Measurements from ENCODE around the gene TBC1D10B.
"Not testable (repeated sequence)": the region's sequence is repeated elsewhere in the genome, so short reads cannot be mapped to it uniquely, and the experiment has no call there.

The TBC1D10B gene

DNA sequence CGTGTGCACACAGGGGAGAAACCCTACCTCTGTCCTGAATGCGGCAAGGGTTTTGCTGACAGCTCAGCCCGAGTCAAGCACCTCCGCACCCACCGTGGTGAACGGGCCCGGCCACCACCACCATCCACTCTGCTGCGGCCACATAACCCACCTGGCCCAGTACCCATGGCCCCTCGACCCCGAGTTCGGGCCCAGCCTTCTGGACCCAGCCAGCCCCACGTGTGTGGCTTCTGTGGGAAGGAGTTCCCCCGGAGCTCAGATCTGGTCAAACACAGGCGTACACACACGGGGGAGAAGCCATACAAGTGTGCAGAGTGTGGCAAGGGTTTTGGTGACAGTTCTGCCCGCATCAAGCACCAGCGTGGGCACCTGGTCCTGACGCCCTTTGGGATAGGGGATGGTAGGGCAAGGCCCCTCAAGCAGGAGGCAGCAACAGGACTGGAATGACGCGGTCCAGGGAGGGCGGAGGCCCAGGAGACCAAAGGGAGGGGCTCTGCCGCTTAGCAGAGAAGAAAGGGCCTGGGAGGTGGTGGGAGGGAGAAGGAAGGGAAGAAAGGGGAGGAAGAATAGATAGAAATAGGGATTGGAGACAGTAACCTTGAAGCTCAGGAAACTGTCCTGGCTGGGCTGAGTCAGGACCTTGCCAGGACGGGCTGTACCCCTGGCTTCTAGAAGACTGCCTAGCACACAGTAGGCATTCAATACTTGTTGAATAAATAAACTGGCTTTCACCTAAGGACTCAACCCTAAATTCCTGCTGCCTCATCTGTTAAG is 28.6 kb upstream of the TBC1D10B start:
- H3K27ac ChIP-seq = no peak overlapping the region

GRCh38 chr16:30397776-30398660 is 27.7 kb upstream of the TBC1D10B start:
- DNase-seq (ENCODE audit: low read depth, low spot score) = no peak

More for the DNA sequence above, 28.6 kb upstream of the TBC1D10B start:
- DNase-seq (ENCODE audit: low read depth, low spot score) = no peak

DNA sequence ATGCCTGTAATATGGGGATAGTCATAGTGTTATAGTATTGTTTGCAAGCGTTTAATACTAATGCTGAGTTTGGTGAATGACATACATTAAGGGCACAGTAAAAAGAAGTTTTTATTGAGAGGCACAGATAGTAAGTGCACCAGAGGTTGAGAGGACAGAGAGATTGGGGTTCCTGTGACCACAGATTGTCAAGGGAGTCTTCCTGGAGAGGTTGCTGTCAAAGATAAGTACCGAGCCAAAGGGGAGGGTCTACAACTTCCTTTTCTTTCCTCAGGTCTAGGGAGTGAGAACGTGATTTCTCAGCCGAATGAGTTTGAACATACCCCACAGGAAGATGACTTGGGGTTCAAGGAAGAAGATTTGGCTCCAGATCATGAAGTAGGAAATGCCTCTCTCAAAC is 26.8 kb upstream of the TBC1D10B start:
- no peak for DNase-seq (ENCODE audit: low read depth, low spot score)
- no peak overlapping the region for H3K27ac ChIP-seq

More at GRCh38 chr16:30397776-30398660, 27.7 kb upstream of the TBC1D10B start:
- no peak overlapping the region for H3K27ac ChIP-seq

GRCh38 chr16:30396627-30397026 is 26.3 kb upstream of the TBC1D10B start:
- peak overlapping the region; percentile 66 for H3K27ac ChIP-seq
- DNase-seq (ENCODE audit: low read depth, low spot score) = not testable (repeated sequence)

- no peak for DNase-seq (ENCODE audit: low read depth, low spot score)
- peak overlapping the region; percentile 66 for H3K27ac ChIP-seq
These were observed 25.8 kb upstream of the TBC1D10B start for GRCh38 chr16:30395992-30396585.

DNA sequence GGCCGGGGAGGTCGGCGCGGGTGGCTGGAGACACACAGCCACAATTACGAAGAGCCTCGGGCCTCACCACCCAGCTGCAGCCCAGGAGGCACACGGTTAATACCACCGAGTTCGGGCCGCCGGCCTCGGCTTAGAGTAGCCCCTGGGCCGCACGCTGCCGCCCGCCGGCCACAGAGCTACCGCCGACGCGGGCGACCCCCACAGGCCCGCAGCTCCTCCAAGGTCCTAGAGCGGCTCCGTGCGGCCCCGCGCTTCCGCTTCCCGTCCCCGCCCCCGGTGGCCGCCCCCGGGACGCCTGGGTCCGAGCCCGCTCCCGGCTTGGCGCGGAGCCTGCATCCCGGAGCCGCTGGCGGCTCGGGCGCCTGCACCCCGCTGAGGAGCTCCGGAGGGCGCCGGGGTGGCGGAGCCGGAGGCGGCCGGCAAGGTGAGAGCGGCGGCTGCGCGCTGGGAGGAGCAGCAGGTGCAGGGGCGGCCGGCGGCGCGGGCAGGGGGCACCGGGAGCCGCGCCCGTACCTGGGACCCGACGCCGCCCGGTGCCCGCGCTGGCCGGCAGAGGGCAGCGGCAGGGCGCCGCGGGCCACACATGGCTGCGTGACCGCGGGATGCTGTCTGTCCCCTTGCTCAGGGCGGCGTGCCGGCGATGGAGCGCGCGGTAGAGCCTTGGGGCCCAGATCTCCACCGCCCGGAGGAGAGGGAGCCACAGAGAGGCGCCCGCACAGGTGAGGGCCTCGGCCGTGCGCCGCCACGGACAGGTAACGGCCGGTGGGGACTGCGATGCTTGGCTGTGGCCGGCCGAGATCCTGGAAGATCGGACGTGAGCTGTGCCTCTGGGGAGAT is 25.1 kb upstream of the TBC1D10B start, which contains the start of gene ZNF48:
ZNF48 (plus strand) TSS at position 266 of the 837 bp plus-strand sequence; CDS start at position 641, 375 bp downstream.
- DNase-seq (ENCODE audit: low read depth, low spot score) = no peak

DNA sequence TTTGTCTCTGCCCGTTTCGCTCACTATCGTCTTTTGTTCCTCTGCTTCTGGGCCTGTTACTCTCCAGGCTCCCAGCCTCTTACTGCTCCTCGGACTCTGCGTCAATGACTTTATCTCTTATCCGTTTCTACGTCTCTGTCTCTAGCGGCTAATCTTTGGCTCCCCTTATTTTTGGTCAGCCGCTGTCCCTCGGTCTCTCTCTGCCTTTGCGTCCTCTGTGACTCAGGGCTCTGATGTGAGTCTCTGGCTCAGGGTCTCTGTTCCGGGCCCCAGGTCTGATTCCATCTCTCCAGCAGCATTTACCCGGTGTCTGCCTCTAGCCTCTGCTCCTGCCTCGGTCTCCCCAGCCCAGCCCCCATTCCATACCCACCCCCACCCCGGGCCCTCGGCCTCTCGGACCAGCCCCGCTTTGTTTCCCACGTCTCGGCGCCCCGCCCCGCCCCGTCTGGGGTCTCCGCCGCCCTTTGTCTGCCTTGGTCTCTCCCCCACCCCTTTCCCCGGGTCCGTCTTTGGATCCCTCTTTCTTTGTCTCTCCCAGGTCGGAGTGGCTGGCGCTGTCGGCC is 24.4 kb upstream of the TBC1D10B start:
- peak overlapping the region; percentile 66 for H3K27ac ChIP-seq
- no peak for DNase-seq (ENCODE audit: low read depth, low spot score)

More for the DNA sequence above, 25.1 kb upstream of the TBC1D10B start, which contains the start of gene ZNF48:
- peak within 1 kb of the TSS; percentile 66 for H3K27ac ChIP-seq

GRCh38 chr16:30383521-30383920 is 13.2 kb upstream of the TBC1D10B start:
- no peak for DNase-seq (ENCODE audit: low read depth, low spot score)
- H3K27ac ChIP-seq = no peak overlapping the region

- no peak for DNase-seq (ENCODE audit: low read depth, low spot score)
- H3K27ac ChIP-seq = no peak within 1 kb of the TSS
These were observed 12.0 kb upstream of the TBC1D10B start, which contains the start of gene SEPTIN1 for GRCh38 chr16:30382111-30382881. TSS of gene SEPTIN1 (minus strand) at chr16:30382561. CDS start at chr16:30382542, 19 bp downstream.

DNA sequence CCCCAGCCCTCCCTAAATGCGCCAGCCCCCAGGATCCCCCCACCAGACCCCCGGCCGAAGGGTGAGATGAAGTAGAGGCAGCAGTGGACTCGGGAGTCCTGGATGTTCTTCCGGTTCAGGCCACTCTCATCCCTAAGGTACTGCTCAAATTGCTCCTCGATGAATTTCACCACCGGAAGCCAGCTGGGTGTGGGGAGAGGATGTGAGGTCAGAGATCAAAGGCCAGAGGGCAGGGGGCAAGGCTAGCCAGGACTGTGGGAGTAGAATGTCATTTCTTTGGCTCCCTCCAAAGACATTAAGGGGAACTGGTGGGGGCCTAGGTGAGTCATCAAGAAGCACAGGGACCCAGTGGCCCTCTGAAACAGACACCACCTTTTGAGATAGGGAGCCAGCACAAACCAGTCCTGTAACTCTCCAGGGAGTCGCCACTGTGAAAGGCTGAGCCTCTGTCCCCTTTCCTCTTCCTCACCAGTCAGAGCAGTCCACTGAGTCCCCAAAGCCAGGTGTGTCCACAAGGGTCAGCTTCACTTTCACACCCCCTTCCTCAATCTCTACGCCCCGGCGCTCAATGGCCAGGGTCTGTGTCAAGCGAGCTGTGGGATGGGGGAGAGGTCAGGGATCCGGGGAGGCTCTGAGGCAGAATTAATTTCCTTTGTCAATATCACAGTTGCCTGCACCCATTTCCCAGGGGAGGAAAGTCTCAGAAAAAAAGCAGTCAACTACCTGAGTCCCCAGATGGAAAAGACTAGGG is 11.2 kb upstream of the TBC1D10B start:
- H3K27ac ChIP-seq = no peak overlapping the region
- DNase-seq (ENCODE audit: low read depth, low spot score) = no peak

DNA sequence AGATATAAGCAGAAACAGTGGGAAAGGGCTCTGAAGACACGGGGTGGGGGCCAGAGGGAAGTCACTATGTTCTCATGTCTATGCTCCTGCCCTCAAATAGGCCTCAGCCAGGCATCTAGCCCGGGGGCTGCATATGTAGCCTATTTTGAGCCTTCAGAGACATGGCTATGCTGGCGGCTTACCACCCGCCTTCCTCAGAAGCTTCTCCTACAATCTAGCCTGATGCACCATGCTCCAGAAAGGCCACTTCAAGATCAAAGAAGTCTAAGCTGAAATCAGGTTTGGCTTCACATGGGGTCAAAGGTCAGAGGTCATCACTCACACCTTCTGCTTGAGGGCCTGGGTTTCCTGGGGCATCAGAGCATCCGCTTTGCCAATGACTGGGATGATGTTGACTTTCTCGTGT is 10.5 kb upstream of the TBC1D10B start:
- H3K27ac ChIP-seq = no peak overlapping the region
- no peak for DNase-seq (ENCODE audit: low read depth, low spot score)

DNA sequence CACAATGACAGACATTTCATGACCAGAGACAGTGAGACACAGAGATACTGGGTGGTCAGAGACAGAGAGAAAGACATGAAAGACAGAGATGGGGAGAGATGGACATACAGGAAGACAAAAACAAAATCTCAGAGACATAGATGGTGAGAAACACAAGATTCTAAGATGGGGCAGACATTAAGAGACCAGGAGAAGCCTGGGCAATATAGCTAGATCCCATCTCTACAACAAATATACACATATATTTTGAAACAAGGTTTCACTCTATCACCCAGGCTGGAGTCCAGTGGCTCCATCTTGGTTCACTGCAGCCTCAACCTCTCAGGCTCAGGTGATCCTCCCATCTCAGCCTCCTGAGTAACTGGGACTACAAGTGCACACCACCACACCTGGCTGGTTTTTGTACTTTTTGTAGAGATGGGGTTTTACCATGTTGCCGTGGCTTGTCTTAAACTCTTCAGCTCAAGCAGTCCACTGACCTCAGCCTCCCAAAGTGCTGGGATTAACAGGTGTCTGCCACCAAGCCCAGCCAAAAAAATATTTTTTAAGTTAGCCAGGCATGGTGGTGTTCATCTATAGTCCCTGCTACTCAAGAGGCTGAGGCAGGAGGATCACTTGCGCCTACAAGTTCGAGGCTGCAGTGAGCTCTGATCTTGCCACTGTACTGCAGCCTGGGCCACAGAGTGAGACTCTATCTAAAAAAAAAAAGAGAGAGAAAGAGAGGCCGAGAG is 9.9 kb upstream of the TBC1D10B start:
- no peak overlapping the region for H3K27ac ChIP-seq
- DNase-seq (ENCODE audit: low read depth, low spot score) = no peak

GRCh38 chr16:30379158-30379783 is 9.0 kb upstream of the TBC1D10B start:
- H3K27ac ChIP-seq = no peak overlapping the region
- DNase-seq (ENCODE audit: low read depth, low spot score) = no peak

DNA sequence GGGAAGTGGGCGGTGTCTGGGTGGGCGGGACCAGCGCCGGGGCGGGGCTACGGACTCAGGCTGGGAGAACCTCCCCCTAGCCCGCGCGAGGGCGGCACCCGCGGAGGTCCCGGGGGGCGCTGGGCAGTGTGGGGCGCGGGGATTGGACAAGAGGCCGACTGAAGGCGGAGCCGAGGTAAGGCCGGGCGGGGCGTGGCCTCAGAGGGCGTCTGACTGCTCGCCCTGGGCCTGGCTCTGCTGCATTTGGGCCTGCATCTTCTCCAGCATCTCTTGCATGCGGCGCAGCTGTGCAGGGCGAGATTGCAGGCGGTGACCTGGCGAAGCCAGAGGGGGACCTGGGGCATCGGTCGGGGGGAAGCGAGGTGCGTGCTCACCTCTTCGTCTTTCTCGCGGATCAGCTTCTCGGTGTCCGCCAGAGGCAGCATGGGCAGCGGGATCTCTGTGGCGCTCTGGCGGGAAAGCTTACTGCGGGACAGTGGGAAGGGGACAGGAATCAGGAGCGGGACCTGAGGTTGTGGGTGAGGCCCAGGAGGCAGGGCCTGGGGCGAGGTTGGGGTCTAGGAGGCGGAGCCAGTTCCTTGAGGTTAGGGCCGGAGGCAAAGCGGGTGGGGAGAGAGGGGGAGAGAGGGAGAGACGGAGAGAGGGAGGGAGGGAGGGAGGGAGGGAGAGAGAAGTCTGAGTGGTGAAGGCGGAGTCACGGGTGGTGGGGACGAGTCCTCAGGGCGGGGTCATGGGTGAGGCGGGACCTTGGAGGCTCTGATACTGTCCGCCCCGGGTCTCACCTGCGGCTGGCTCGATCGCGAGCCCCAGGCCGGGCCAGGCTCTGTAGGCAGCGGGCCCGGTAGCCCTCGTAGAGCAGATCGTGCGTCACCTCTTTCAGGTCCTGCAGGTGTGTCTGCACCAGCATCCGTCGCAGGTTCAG is 8.2 kb upstream of the TBC1D10B start:
- peak overlapping the region; percentile 97 for H3K27ac ChIP-seq
- DNase-seq (ENCODE audit: low read depth, low spot score) = peak; percentile 72

GRCh38 chr16:30377812-30378235 is 7.5 kb upstream of the TBC1D10B start:
- DNase-seq (ENCODE audit: low read depth, low spot score) = no peak
- peak overlapping the region; percentile 97 for H3K27ac ChIP-seq
